Body of pancreas (tissue), 4 donors: ENCODE data around the gene KRTAP4-5.
"Not testable (repeated sequence)": the region's sequence is repeated elsewhere in the genome, so short reads cannot be mapped to it uniquely, and the experiment has no call there.

Experiments
- CTCF ChIP-seq, 7 experiments: fragments of 450-650 bp in 4 of 7; fragments of 200-600 bp in 3 of 7; sonication (generic) in 3 of 7; IDR thresholded peaks; one replicate each; pipeline ENCODE4 v1.5.1; 2016 to 2019; ENCODE audit warnings: antibody characterized with exemption in 7 of 7
- POLR2A ChIP-seq, 3 donors: fragments of 450-650 bp; IDR thresholded peaks; one replicate each; pipeline ENCODE4 v1.6.1; 2016; ENCODE audit warnings: antibody characterized with exemption in 3 of 3, mild to moderate bottlenecking in 2 of 3

DNA sequence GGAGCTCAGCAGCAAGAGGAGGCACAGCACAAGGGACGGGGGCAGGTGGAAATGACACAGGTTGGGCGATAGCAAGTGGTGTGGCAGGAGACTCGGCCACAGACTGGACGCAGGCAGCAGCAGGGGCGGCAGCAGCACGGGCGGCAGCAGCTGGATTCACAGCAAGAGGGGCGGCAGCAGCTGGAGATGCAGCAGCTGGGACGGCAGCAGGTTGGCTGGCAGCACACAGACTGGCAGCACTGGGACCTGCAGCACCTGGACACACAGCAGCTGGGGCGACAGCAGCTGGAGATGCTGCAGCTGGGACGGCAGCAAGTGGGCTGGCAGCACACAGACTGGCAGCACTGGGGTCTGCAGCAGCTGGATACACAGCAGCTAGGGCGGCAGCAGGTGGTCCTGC lies 9.8 kb downstream of the KRTAP4-5 start:
- TF ChIP-seq CTCF, POLR2A (IDR thresholded peaks at IDR 0.05): not testable (repeated sequence)
